Heart left ventricle (tissue), 13 donors: ENCODE measurements around the gene FAM221B.

ENCODE experiments used
- CTCF ChIP-seq, 12 donors: fragments of 200-600 bp; sonication (generic) in 4 of 12; IDR thresholded peaks; one replicate each; pipeline versions ENCODE4 v1.5.0 to v1.8.0; 2018 to 2022; ENCODE audit warnings: antibody characterized with exemption in 12 of 12, mild to moderate bottlenecking in 5 of 12
- POLR2A ChIP-seq, 2 donors: fragments of 450-650 bp; IDR thresholded peaks; one replicate each; pipeline ENCODE4 v1.6.1; 2017; ENCODE audit warnings: antibody characterized with exemption in 2 of 2, mild to moderate bottlenecking in 2 of 2, moderate library complexity in 2 of 2
- donor health status: ischemic (EF 13 %, LVEDD 7.1; RV severe dilation, severe dysfunction).
- donor health status: DM: no; HTN: yes; CAD: no.
- donor health status: DM: no; HTN: no; CAD: no.
- donor health status: ischemic (EF 25% LVEDD 6.9; RV normal size, moderate dysfunction).
- donor health status: ischemic (EF 25% LVEDD 5.7; RV mildly dilated, moderate dysfunction).
- donor health status: ischemic (EF 35%, LVEDD 5.7; RV mildly dilated, moderate dysfunction).
- donor health status: nonischemic (EF 11% LVEDD 7.7; RV severe dilation, severe dysfunction).
- donor health status: DM: yes; HTN: yes; CAD: no.
- donor health status: PGD.
- donor health status: ischemic (EF 29% LVEDD 5.4; RV normal size, mild dysfunction).
- donor health status: nonischemic (EF 23%, LVEDD 6.1; RV moderate dilation, normal function).

GRCh38 chr9:35783418-35783817 lies 45.1 kb downstream of the FAM221B start:
- no peak for TF ChIP-seq CTCF (IDR thresholded peaks at IDR 0.05)
- TF ChIP-seq POLR2A (IDR thresholded peaks at IDR 0.05) = no peak
